ENCODE data around the gene PITHD1.
"Not testable (repeated sequence)": the region's sequence is repeated elsewhere in the genome, so short reads cannot be mapped to it uniquely, and the experiment has no call there.

PITHD1 gene

DNA sequence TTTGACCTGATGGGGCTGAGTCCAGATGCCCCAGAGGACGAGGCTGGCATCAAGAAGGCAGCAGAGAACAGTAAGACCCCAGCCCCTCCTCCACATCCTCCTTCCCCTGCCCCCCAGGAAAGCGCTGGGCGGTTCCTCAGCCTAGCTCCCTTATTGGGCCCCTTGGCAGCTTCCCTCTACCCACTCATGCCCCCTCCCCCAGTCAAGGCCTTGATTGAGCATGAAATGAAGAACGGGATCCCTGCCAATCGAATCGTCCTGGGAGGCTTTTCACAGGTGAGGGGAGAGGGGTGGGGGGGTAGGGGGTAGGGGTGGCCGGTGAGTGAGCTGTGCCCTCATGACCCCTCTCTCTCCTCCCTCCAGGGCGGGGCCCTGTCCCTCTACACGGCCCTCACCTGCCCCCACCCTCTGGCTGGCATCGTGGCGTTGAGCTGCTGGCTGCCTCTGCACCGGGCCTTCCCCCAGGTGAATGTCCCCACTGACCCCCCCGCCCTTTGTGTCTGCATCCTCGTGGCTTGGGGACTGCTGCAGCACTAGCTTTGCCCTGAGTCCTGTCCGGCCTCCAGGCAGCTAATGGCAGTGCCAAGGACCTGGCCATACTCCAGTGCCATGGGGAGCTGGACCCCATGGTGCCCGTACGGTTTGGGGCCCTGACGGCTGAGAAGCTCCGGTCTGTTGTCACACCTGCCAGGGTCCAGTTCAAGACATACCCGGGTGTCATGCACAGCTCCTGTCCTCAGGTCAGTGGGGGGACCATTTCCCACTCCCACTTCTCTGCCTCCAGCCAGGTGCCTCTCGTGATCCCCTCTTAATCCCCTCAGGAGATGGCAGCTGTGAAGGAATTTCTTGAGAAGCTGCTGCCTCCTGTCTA, 15.9 kb downstream of the PITHD1 start:
- H3K4me2 ChIP-seq (ENCODE audit: low read depth, low read length) = no peak overlapping the region
- no peaks in the 10 kb centered on the region for H3K27me3 ChIP-seq (replicated peaks; ENCODE audit: insufficient read depth, low read length)
- H3K27ac ChIP-seq (ENCODE audit: low read length) = no peak overlapping the region
- H3K4me3 ChIP-seq (ENCODE audit: low read length) = no peak overlapping the region
- no peak for DNase-seq
- no peak overlapping the region for H2AFZ ChIP-seq (ENCODE audit: low read length)
- H3K36me3 ChIP-seq (replicated peaks; ENCODE audit: insufficient read depth, low read length) = no peaks in the 10 kb centered on the region
- TF ChIP-seq EZH2 (optimal IDR thresholded peaks at IDR 0.05; ENCODE audit: low read depth, low read length) (no peak), CTCF (IDR thresholded peaks at IDR 0.05; ENCODE audit: low read length) (no peak), EZH2phosphoT487 (IDR thresholded peaks at IDR 0.05; ENCODE audit: low read length) (no peak)
- no peaks in the 10 kb centered on the region for H3K9me2 ChIP-seq (replicated peaks; ENCODE audit: insufficient read depth, low read length)
- H3K4me1 ChIP-seq (ENCODE audit: low read length) = peaks cover 8% of the 10 kb centered on the region
- no peaks in the 10 kb centered on the region for H3K9me3 ChIP-seq (replicated peaks; ENCODE audit: insufficient read depth, low read length)
- H3F3A ChIP-seq (ENCODE audit: insufficient read depth, low read length) = peaks cover 3% of the 10 kb centered on the region
- H4K20me1 ChIP-seq (ENCODE audit: insufficient read depth, low read length) = no peaks in the 10 kb centered on the region
- peaks cover 33% of the 10 kb centered on the region for H3K79me2 ChIP-seq (ENCODE audit: low read length)
- no peak overlapping the region for H3K9ac ChIP-seq (ENCODE audit: low read length)

GRCh38 chr1:23794732-23795182, 16.5 kb downstream of the PITHD1 start:
- DNase-seq; H3K9me3 ChIP-seq (replicated peaks; ENCODE audit: insufficient read depth, low read length); H4K20me1 ChIP-seq (ENCODE audit: insufficient read depth, low read length); H3K4me2 ChIP-seq (ENCODE audit: low read depth, low read length); H3K4me3 ChIP-seq (ENCODE audit: low read length); H2AFZ ChIP-seq (ENCODE audit: low read length); H3K27me3 ChIP-seq (replicated peaks; ENCODE audit: insufficient read depth, low read length); H3K27ac ChIP-seq (ENCODE audit: low read length); H3K36me3 ChIP-seq (replicated peaks; ENCODE audit: insufficient read depth, low read length); H3F3A ChIP-seq (ENCODE audit: insufficient read depth, low read length); H3K9ac ChIP-seq (ENCODE audit: low read length); H3K9me2 ChIP-seq (replicated peaks; ENCODE audit: insufficient read depth, low read length): not testable (repeated sequence)
- peaks cover 33% of the 10 kb centered on the region for H3K79me2 ChIP-seq (ENCODE audit: low read length)
- peaks cover 14% of the 10 kb centered on the region for H3K4me1 ChIP-seq (ENCODE audit: low read length)

GRCh38 chr1:23795676-23796465, 17.7 kb downstream of the PITHD1 start:
- no peak for TF ChIP-seq CTCF (IDR thresholded peaks at IDR 0.05; ENCODE audit: low read length)
- TF ChIP-seq EZH2phosphoT487 (IDR thresholded peaks at IDR 0.05; ENCODE audit: low read length) = no peak
- no peak for TF ChIP-seq EZH2 (optimal IDR thresholded peaks at IDR 0.05; ENCODE audit: low read depth, low read length)
- Histone ChIP-seq H3K79me2 (ENCODE audit: low read length) (peaks cover 27% of the 10 kb centered on the region), H3K9me3 (replicated peaks; ENCODE audit: insufficient read depth, low read length) (no peaks in the 10 kb centered on the region), H3K9ac (ENCODE audit: low read length) (no peak overlapping the region), H3K36me3 (replicated peaks; ENCODE audit: insufficient read depth, low read length) (no peaks in the 10 kb centered on the region), H3K4me2 (ENCODE audit: low read depth, low read length) (no peak overlapping the region), H3F3A (ENCODE audit: insufficient read depth, low read length) (no peaks in the 10 kb centered on the region), H3K27ac (ENCODE audit: low read length) (no peak overlapping the region), H3K9me2 (replicated peaks; ENCODE audit: insufficient read depth, low read length) (no peaks in the 10 kb centered on the region), H3K4me1 (ENCODE audit: low read length) (peaks cover 6% of the 10 kb centered on the region; the same call in 1 of the 2 replicates), H4K20me1 (ENCODE audit: insufficient read depth, low read length) (no peaks in the 10 kb centered on the region), H2AFZ (ENCODE audit: low read length) (no peak overlapping the region), H3K4me3 (ENCODE audit: low read length) (no peak overlapping the region), H3K27me3 (replicated peaks; ENCODE audit: insufficient read depth, low read length) (no peaks in the 10 kb centered on the region)
- no peak for DNase-seq
